Right atrium auricular region (tissue), 2 donors: ENCODE measurements around the gene CDH13. TPM values are rescaled to one million over a fixed set of nuclear protein-coding genes. Genes with fewer than 3 reads are reported as not detected.

Experiments
- DNase-seq: peaks from one replicate; pipeline ENCODE4 v3.0.0-alpha.2; 2019; ENCODE audit warnings: low spot score
- H3K27ac ChIP-seq, 2 donors: fragments of 200-600 bp; sonication (generic); 1 replicate in 1 of 2; 2 replicates in 1 of 2; pipeline ENCODE4 v1.5.1; 2016 to 2019
- H3K27me3 ChIP-seq, 2 donors: fragments of 200-600 bp; sonication (generic); one replicate each; pipeline versions ENCODE4 v1.5.1 to v1.6.0; 2017 to 2019
- H3K36me3 ChIP-seq: fragments of 200-600 bp; sonication (generic); one replicate; pipeline ENCODE4 v1.5.1; 2016
- H3K4me1 ChIP-seq, 2 donors: fragments of 200-600 bp; sonication (generic); one replicate each; pipeline versions ENCODE4 v1.5.1 to v1.6.0; 2017 to 2019
- H3K4me3 ChIP-seq, 2 donors: fragments of 200-600 bp; sonication (generic); 1 replicate in 1 of 2; 2 replicates in 1 of 2; pipeline ENCODE4 v1.5.1; 2017 to 2019; ENCODE audit warnings: mild to moderate bottlenecking in 1 of 2, moderate library complexity in 1 of 2
- H3K9me3 ChIP-seq, 2 donors: fragments of 200-600 bp; sonication (generic); one replicate each; pipeline ENCODE4 v1.5.1; 2019
- CTCF ChIP-seq, 2 donors: fragments of 200-600 bp; sonication (generic); IDR thresholded peaks; one replicate each; pipeline ENCODE4 v1.5.1; 2019; ENCODE audit warnings: antibody characterized with exemption in 2 of 2
- total RNA-seq, 2 donors: library from RNA; depleted of rRNA; stranded (reverse); fragments of >200 nt; gene quantifications; one replicate each; pipeline ENCODE4 v1.1.0, GENCODE V29; 2016

CDH13 gene
- total RNA-seq, 2 donors from 2014 or later = 75.4 to 85.9 TPM

- Histone ChIP-seq H3K36me3 (no peaks in the 10 kb centered on the region), H3K4me1 (no peaks in the 10 kb centered on the region), H3K27ac (no peak overlapping the region), H3K27me3 (no peaks in the 10 kb centered on the region), H3K9me3 (no peaks in the 10 kb centered on the region), H3K4me3 (no peak overlapping the region)
- DNase-seq = no peak
- no peak for TF ChIP-seq CTCF (IDR thresholded peaks at IDR 0.05)
Observed at GRCh38 chr16:83588070-83588469, 961.3 kb downstream of the CDH13 start.

GRCh38 chr16:83589576-83589975 is 962.8 kb downstream of the CDH13 start:
- H3K27ac ChIP-seq = no peak overlapping the region
- no peaks in the 10 kb centered on the region for H3K36me3 ChIP-seq
- no peaks in the 10 kb centered on the region for H3K9me3 ChIP-seq
- DNase-seq = no peak
- H3K27me3 ChIP-seq = no peaks in the 10 kb centered on the region
- no peak overlapping the region for H3K4me3 ChIP-seq
- no peaks in the 10 kb centered on the region for H3K4me1 ChIP-seq
- no peak for TF ChIP-seq CTCF (IDR thresholded peaks at IDR 0.05)

- Histone ChIP-seq H3K9me3 (no peaks in the 10 kb centered on the region), H3K27ac (no peak overlapping the region), H3K4me1 (no peaks in the 10 kb centered on the region), H3K4me3 (no peak overlapping the region), H3K36me3 (no peaks in the 10 kb centered on the region), H3K27me3 (no peaks in the 10 kb centered on the region)
- no peak for DNase-seq
- TF ChIP-seq CTCF (IDR thresholded peaks at IDR 0.05) = no peak
Observed at GRCh38 chr16:83592778-83593177, 966.0 kb downstream of the CDH13 start.

- H3K4me1 ChIP-seq = no peaks in the 10 kb centered on the region
- H3K9me3 ChIP-seq = no peaks in the 10 kb centered on the region
- H3K4me3 ChIP-seq = no peak overlapping the region
- no peak for DNase-seq
- TF ChIP-seq CTCF (IDR thresholded peaks at IDR 0.05) = no peak
- H3K27ac ChIP-seq = no peak overlapping the region
- H3K27me3 ChIP-seq = no peaks in the 10 kb centered on the region
- no peaks in the 10 kb centered on the region for H3K36me3 ChIP-seq
Observed at GRCh38 chr16:83599789-83600462, 973.2 kb downstream of the CDH13 start.

GRCh38 chr16:83602761-83603722 is 976.3 kb downstream of the CDH13 start:
- DNase-seq = no peak
- no peak for TF ChIP-seq CTCF (IDR thresholded peaks at IDR 0.05)
- no peak overlapping the region for H3K4me3 ChIP-seq
- H3K4me1 ChIP-seq = no peaks in the 10 kb centered on the region
- H3K36me3 ChIP-seq = no peaks in the 10 kb centered on the region
- no peak overlapping the region for H3K27ac ChIP-seq
- no peaks in the 10 kb centered on the region for H3K9me3 ChIP-seq
- no peaks in the 10 kb centered on the region for H3K27me3 ChIP-seq
